HG03571 (cell line): ENCODE measurements around the gene MBD3L2B.

Experiments used
- ATAC-seq: cut with Tn5 transposase; IDR thresholded peaks from one replicate; pipeline ENCODE4 v1.9.1; 2021; ENCODE audit not compliant: unreplicated experiment

The MBD3L2B gene

GRCh38 chr19:7013678-7014077, 7.6 kb downstream of the MBD3L2B start:
- no peak for ATAC-seq

- no peak for ATAC-seq
Observed at GRCh38 chr19:7010722-7011593, 10.3 kb downstream of the MBD3L2B start.

GRCh38 chr19:7007859-7008258, 13.4 kb downstream of the MBD3L2B start:
- ATAC-seq: no peak

GRCh38 chr19:7006135-7006704, 15.0 kb downstream of the MBD3L2B start:
- ATAC-seq: no peak

- no peak for ATAC-seq
Observed at GRCh38 chr19:7004313-7004931, 16.8 kb downstream of the MBD3L2B start.

GRCh38 chr19:7000816-7001215, 20.4 kb downstream of the MBD3L2B start:
- no peak for ATAC-seq

- no peak for ATAC-seq
Observed at GRCh38 chr19:7000333-7000732, 20.9 kb downstream of the MBD3L2B start.

- ATAC-seq: no peak
Observed at GRCh38 chr19:6999933-7000332, 21.3 kb downstream of the MBD3L2B start.

- no peak for ATAC-seq
Observed at GRCh38 chr19:6997679-6998445, 23.4 kb downstream of the MBD3L2B start.

GRCh38 chr19:6996810-6997209, 24.4 kb downstream of the MBD3L2B start:
- no peak for ATAC-seq

GRCh38 chr19:6995054-6995453, 26.2 kb downstream of the MBD3L2B start:
- no peak for ATAC-seq

GRCh38 chr19:6988257-6988656, 33.0 kb downstream of the MBD3L2B start:
- no peak for ATAC-seq

GRCh38 chr19:6987850-6988249, 33.4 kb downstream of the MBD3L2B start:
- ATAC-seq: no peak

GRCh38 chr19:6983448-6983847, 37.8 kb downstream of the MBD3L2B start:
- ATAC-seq: no peak

- ATAC-seq: no peak
Observed at GRCh38 chr19:6979399-6979798, 41.8 kb downstream of the MBD3L2B start.

- ATAC-seq: no peak
Observed at GRCh38 chr19:6976197-6976596, 45.0 kb downstream of the MBD3L2B start.

- no peak for ATAC-seq
Observed at GRCh38 chr19:6971366-6971765, 49.9 kb downstream of the MBD3L2B start.

GRCh38 chr19:6970443-6970842, 50.8 kb downstream of the MBD3L2B start:
- ATAC-seq: no peak

GRCh38 chr19:6970021-6970420, 51.2 kb downstream of the MBD3L2B start:
- no peak for ATAC-seq

- no peak for ATAC-seq
Observed at GRCh38 chr19:6969490-6969889, 51.7 kb downstream of the MBD3L2B start.
